Ascending aorta (tissue), 2 donors: Measurements from ENCODE around the gene CDK17. TPM values are rescaled to one million over a fixed set of nuclear protein-coding genes. Genes with fewer than 3 reads are reported as not detected.

Source experiments
- DNase-seq, 2 donors: peaks; one replicate each; pipeline ENCODE4 v3.0.0-alpha.2; 2019; ENCODE audit warnings: low spot score in 2 of 2
- H3K27ac ChIP-seq, 2 donors: fragments of 200-600 bp; sonication (generic); one replicate each; pipeline ENCODE4 v1.5.1; 2016 to 2017; ENCODE audit warnings: mild to moderate bottlenecking in 1 of 2
- H3K27me3 ChIP-seq: fragments of 200-600 bp; sonication (generic); one replicate; pipeline ENCODE4 v1.5.1; 2017
- H3K36me3 ChIP-seq, 2 donors: fragments of 200-600 bp; sonication (generic); one replicate each; pipeline ENCODE4 v1.5.1; 2016
- H3K4me1 ChIP-seq, 2 donors: fragments of 200-600 bp; sonication (generic); one replicate each; pipeline ENCODE4 v1.5.1; 2016 to 2017; ENCODE audit warnings: mild to moderate bottlenecking in 1 of 2
- H3K4me3 ChIP-seq, 2 donors: fragments of 200-600 bp; sonication (generic); one replicate each; pipeline ENCODE4 v1.5.1; 2016 to 2017; ENCODE audit warnings: mild to moderate bottlenecking in 1 of 2
- H3K9me3 ChIP-seq, 2 donors: fragments of 200-600 bp; sonication (generic); one replicate each; pipeline ENCODE4 v1.5.1; 2016
- CTCF ChIP-seq, 3 experiments: fragments of 200-600 bp in 2 of 3; fragments of 450-650 bp in 1 of 3; sonication (generic) in 2 of 3; IDR thresholded peaks; one replicate each; pipeline ENCODE4 v1.5.1; 2016 to 2019; ENCODE audit warnings: antibody characterized with exemption in 3 of 3, mild to moderate bottlenecking in 1 of 3, moderate library complexity in 1 of 3
- intact Hi-C: fragments of 100-400 bp; cut with DNase I; formaldehyde crosslinking; loops from one replicate; pipeline ENCODE4 v1.15.1; 2023
- total RNA-seq: library from RNA; depleted of rRNA; stranded (reverse); fragments of >200 nt; gene quantifications from one replicate; pipeline ENCODE4 v1.1.0, GENCODE V29; 2016

CDK17 gene
- total RNA-seq, 1 donor from 2014 or later = 49.7 TPM

- no peaks in the 10 kb centered on the region for H3K4me1 ChIP-seq
- peaks cover 16 to 35% of the 10 kb centered on the region in 2 donors for H3K36me3 ChIP-seq
- no peak for TF ChIP-seq CTCF (IDR thresholded peaks at IDR 0.05)
- H3K9me3 ChIP-seq = no peaks in the 10 kb centered on the region
- no peak overlapping the region for H3K27ac ChIP-seq
- H3K27me3 ChIP-seq = no peaks in the 10 kb centered on the region
- no peak overlapping the region for H3K4me3 ChIP-seq
- intact Hi-C loops = no loop called here
- no peak for DNase-seq
Observed at GRCh38 chr12:96247563-96247962, 152.7 kb downstream of the CDK17 start.

- Histone ChIP-seq H3K27me3 (no peaks in the 10 kb centered on the region), H3K4me3 (no peak overlapping the region), H3K36me3 (peaks cover 16 to 34% of the 10 kb centered on the region in 2 donors), H3K27ac (no peak overlapping the region), H3K9me3 (no peaks in the 10 kb centered on the region), H3K4me1 (no peaks in the 10 kb centered on the region)
- no peak for DNase-seq
- TF ChIP-seq CTCF (IDR thresholded peaks at IDR 0.05) = no peak
- intact Hi-C loops = no loop called here
Observed at GRCh38 chr12:96246926-96247505, 153.2 kb downstream of the CDK17 start.

GRCh38 chr12:96244826-96245225 lies 155.4 kb downstream of the CDK17 start:
- peak in 1 of 2 donors; percentile 40 for DNase-seq
- TF ChIP-seq CTCF (IDR thresholded peaks at IDR 0.05) = no peak
- no peak overlapping the region for H3K27ac ChIP-seq
- H3K27me3 ChIP-seq = no peaks in the 10 kb centered on the region
- H3K36me3 ChIP-seq = peaks cover 16 to 19% of the 10 kb centered on the region in 2 donors
- H3K9me3 ChIP-seq = no peaks in the 10 kb centered on the region
- H3K4me1 ChIP-seq = no peaks in the 10 kb centered on the region
- no peak overlapping the region for H3K4me3 ChIP-seq
- intact Hi-C loops = no loop called here

GRCh38 chr12:96242597-96242996 lies 157.6 kb downstream of the CDK17 start:
- H3K4me3 ChIP-seq = no peak overlapping the region
- DNase-seq = peak in 1 of 2 donors; percentile 60
- H3K27me3 ChIP-seq = no peaks in the 10 kb centered on the region
- peaks cover 0 to 7% of the 10 kb centered on the region in 2 donors for H3K4me1 ChIP-seq
- peak overlapping the region; percentile 44 to 54 for H3K27ac ChIP-seq
- no peaks in the 10 kb centered on the region for H3K9me3 ChIP-seq
- no peak for TF ChIP-seq CTCF (IDR thresholded peaks at IDR 0.05)
- intact Hi-C loops = no loop called here
- H3K36me3 ChIP-seq = peaks cover 9 to 12% of the 10 kb centered on the region in 2 donors

- no peak for TF ChIP-seq CTCF (IDR thresholded peaks at IDR 0.05)
- Histone ChIP-seq H3K4me3 (no peak overlapping the region), H3K9me3 (no peaks in the 10 kb centered on the region), H3K36me3 (peaks cover 1 to 5% of the 10 kb centered on the region in 2 donors), H3K27me3 (no peaks in the 10 kb centered on the region), H3K4me1 (peaks cover 6 to 15% of the 10 kb centered on the region in 2 donors), H3K27ac (peak overlapping the region; percentile 52 to 54)
- peak in 1 of 2 donors; percentile 82 for DNase-seq
- intact Hi-C loops = no loop called here
Observed at GRCh38 chr12:96241846-96242256, 158.4 kb downstream of the CDK17 start.
